Naive B cell (primary cell): ENCODE results near the gene KCNIP1. TPM values are rescaled to one million over a fixed set of nuclear protein-coding genes. Genes with fewer than 3 reads are reported as not detected.

ENCODE experiments used
- ATAC-seq, 2 donors: fragments of 150-1000 bp; cut with Tn5 transposase; 2 replicates each; pipeline ENCODE4 v1.10.0; 2021; ENCODE audit warnings: low read depth in 2 of 2, mild to moderate bottlenecking in 2 of 2, moderate library complexity in 2 of 2
- DNase-seq: peaks from one replicate; pipeline ENCODE4 v3.0.0; 2022
- H3K27ac Mint-ChIP-seq, 6 donors: one replicate each; pipeline ENCODE4 v1.8.0; 2020 to 2022; ENCODE audit warnings: mild to moderate bottlenecking in 6 of 6, mixed read lengths in 6 of 6, moderate library complexity in 5 of 6, inconsistent platforms in 2 of 6
- H3K27me3 Mint-ChIP-seq, 3 donors: one replicate each; pipeline ENCODE4 v1.8.0; 2021 to 2022; ENCODE audit warnings: mixed read lengths in 3 of 3, mild to moderate bottlenecking in 1 of 3
- H3K36me3 Mint-ChIP-seq, 2 donors: one replicate each; pipeline ENCODE4 v1.8.0; 2020 to 2022; ENCODE audit warnings: mixed read lengths in 2 of 2, inconsistent platforms in 1 of 2, mild to moderate bottlenecking in 1 of 2
- H3K4me1 Mint-ChIP-seq, 3 donors: one replicate each; pipeline ENCODE4 v1.8.0; 2020 to 2022; ENCODE audit warnings: mixed read lengths in 3 of 3, inconsistent platforms in 1 of 3, mild to moderate bottlenecking in 1 of 3, moderate library complexity in 1 of 3
- H3K4me3 Mint-ChIP-seq, 8 donors: one replicate each; pipeline ENCODE4 v1.8.0; 2020 to 2022; ENCODE audit warnings: mild to moderate bottlenecking in 8 of 8, mixed read lengths in 8 of 8, moderate library complexity in 8 of 8, inconsistent platforms in 2 of 8
- H3K9me3 Mint-ChIP-seq, 7 donors: one replicate each; pipeline ENCODE4 v1.8.0; 2020 to 2022; ENCODE audit warnings: mixed read lengths in 7 of 7, mild to moderate bottlenecking in 5 of 7, inconsistent platforms in 2 of 7, moderate library complexity in 1 of 7
- polyA plus RNA-seq, 6 donors: library from polyadenylated mRNA; unstranded; fragments of 300-500 nt; fragmentation: Illumina TruSeq; gene quantifications; one replicate each; pipeline ENCODE4 v1.2.3, GENCODE V29; 2021; ENCODE audit warnings: low read depth in 6 of 6

The KCNIP1 gene
- polyA plus RNA-seq, 6 donors from 2014 or later: not detected

GRCh38 chr5:170591054-170591453 lies 87.2 kb downstream of the KCNIP1 start:
- Mint-ChIP-seq H3K4me1 (no peaks in the 10 kb centered on the region), H3K27ac (no peak overlapping the region), H3K27me3 (peaks cover under 1 to 29% (median 6%) of the 10 kb centered on the region in 3 donors), H3K4me3 (no peak overlapping the region), H3K9me3 (peaks cover 0 to 11% (median 5%) of the 10 kb centered on the region in 7 donors), H3K36me3 (no peaks in the 10 kb centered on the region)
- ATAC-seq: no peak
- DNase-seq: no peak

- ATAC-seq (no peak), DNase-seq (no peak)
- Mint-ChIP-seq H3K27me3 (peaks cover 19 to 39% (median 38%) of the 10 kb centered on the region in 3 donors), H3K4me1 (no peaks in the 10 kb centered on the region), H3K4me3 (no peak overlapping the region), H3K27ac (no peak overlapping the region), H3K36me3 (no peaks in the 10 kb centered on the region), H3K9me3 (peaks cover 0 to 1% (median 0%) of the 10 kb centered on the region in 7 donors)
Observed at GRCh38 chr5:170596482-170597044, 92.7 kb downstream of the KCNIP1 start.

- ATAC-seq (no peak), DNase-seq (no peak)
- Mint-ChIP-seq H3K4me1 (no peaks in the 10 kb centered on the region), H3K9me3 (peaks cover 0 to 1% (median 0%) of the 10 kb centered on the region in 7 donors), H3K4me3 (no peak overlapping the region), H3K36me3 (no peaks in the 10 kb centered on the region), H3K27me3 (peaks cover 19 to 38% (median 37%) of the 10 kb centered on the region in 3 donors), H3K27ac (no peak overlapping the region)
Observed at GRCh38 chr5:170597109-170597751, 93.4 kb downstream of the KCNIP1 start.

GRCh38 chr5:170597872-170598271 lies 94.1 kb downstream of the KCNIP1 start:
- no peaks in the 10 kb centered on the region for H3K4me1 Mint-ChIP-seq
- H3K27ac Mint-ChIP-seq: no peak overlapping the region
- no peak for DNase-seq
- peaks cover 19 to 38% (median 31%) of the 10 kb centered on the region in 3 donors for H3K27me3 Mint-ChIP-seq
- H3K9me3 Mint-ChIP-seq: peaks cover 0 to 1% (median 0%) of the 10 kb centered on the region in 7 donors
- H3K4me3 Mint-ChIP-seq: no peak overlapping the region
- ATAC-seq: no peak
- no peaks in the 10 kb centered on the region for H3K36me3 Mint-ChIP-seq

GRCh38 chr5:170599756-170600155 lies 95.9 kb downstream of the KCNIP1 start:
- Mint-ChIP-seq H3K27ac (no peak overlapping the region), H3K9me3 (peaks cover 0 to 4% (median 0%) of the 10 kb centered on the region in 7 donors), H3K36me3 (no peaks in the 10 kb centered on the region), H3K4me3 (no peak overlapping the region), H3K27me3 (peaks cover 19 to 50% (median 31%) of the 10 kb centered on the region in 3 donors), H3K4me1 (no peaks in the 10 kb centered on the region)
- DNase-seq (no peak), ATAC-seq (no peak)

GRCh38 chr5:170601619-170602018 lies 97.8 kb downstream of the KCNIP1 start:
- Mint-ChIP-seq H3K27me3 (peaks cover 11 to 44% (median 35%) of the 10 kb centered on the region in 3 donors), H3K4me3 (peak overlapping the region in 1 of 8 donors; percentile 25), H3K36me3 (no peaks in the 10 kb centered on the region), H3K27ac (no peak overlapping the region), H3K9me3 (peaks cover 0 to 4% (median 0%) of the 10 kb centered on the region in 7 donors), H3K4me1 (no peaks in the 10 kb centered on the region)
- ATAC-seq: no peak
- no peak for DNase-seq

- no peaks in the 10 kb centered on the region for H3K4me1 Mint-ChIP-seq
- no peak overlapping the region for H3K27ac Mint-ChIP-seq
- no peak for DNase-seq
- H3K27me3 Mint-ChIP-seq: peaks cover 11 to 33% (median 33%) of the 10 kb centered on the region in 3 donors
- H3K36me3 Mint-ChIP-seq: no peaks in the 10 kb centered on the region
- no peak for ATAC-seq
- H3K9me3 Mint-ChIP-seq: peaks cover 0 to 4% (median 0%) of the 10 kb centered on the region in 7 donors
- no peak overlapping the region for H3K4me3 Mint-ChIP-seq
Observed at GRCh38 chr5:170603109-170603508, 99.3 kb downstream of the KCNIP1 start.

- peaks cover 0 to 4% (median 0%) of the 10 kb centered on the region in 7 donors for H3K9me3 Mint-ChIP-seq
- ATAC-seq (no peak), DNase-seq (no peak)
- H3K27me3 Mint-ChIP-seq: peaks cover 6 to 31% (median 26%) of the 10 kb centered on the region in 3 donors
- peak overlapping the region in 1 of 6 donors; percentile 29 for H3K27ac Mint-ChIP-seq
- H3K4me3 Mint-ChIP-seq: no peak overlapping the region
- no peaks in the 10 kb centered on the region for H3K4me1 Mint-ChIP-seq
- H3K36me3 Mint-ChIP-seq: no peaks in the 10 kb centered on the region
Observed at GRCh38 chr5:170603578-170604565, 100.1 kb downstream of the KCNIP1 start.

GRCh38 chr5:170606941-170607340 lies 103.1 kb downstream of the KCNIP1 start:
- Mint-ChIP-seq H3K27me3 (peaks cover 0 to 22% (median 13%) of the 10 kb centered on the region in 3 donors), H3K4me1 (no peaks in the 10 kb centered on the region), H3K4me3 (peak overlapping the region in 1 of 8 donors; percentile 53), H3K36me3 (no peaks in the 10 kb centered on the region), H3K27ac (no peak overlapping the region), H3K9me3 (peaks cover 0 to 4% (median 0%) of the 10 kb centered on the region in 7 donors)
- ATAC-seq (no peak), DNase-seq (no peak)

GRCh38 chr5:170611449-170612090 lies 107.8 kb downstream of the KCNIP1 start:
- Mint-ChIP-seq H3K9me3 (peaks cover 0 to 1% (median 0%) of the 10 kb centered on the region in 7 donors), H3K27me3 (peaks cover 0 to 7% (median 0%) of the 10 kb centered on the region in 3 donors), H3K4me1 (no peaks in the 10 kb centered on the region), H3K36me3 (no peaks in the 10 kb centered on the region), H3K4me3 (no peak overlapping the region), H3K27ac (no peak overlapping the region)
- DNase-seq (no peak), ATAC-seq (no peak)

- Mint-ChIP-seq H3K4me1 (no peaks in the 10 kb centered on the region), H3K36me3 (no peaks in the 10 kb centered on the region), H3K4me3 (no peak overlapping the region)
Observed at GRCh38 chr5:170612256-170612678, 108.4 kb downstream of the KCNIP1 start.

GRCh38 chr5:170614065-170614490 lies 110.3 kb downstream of the KCNIP1 start:
- Mint-ChIP-seq H3K4me1 (peaks cover 0 to 4% (median 0%) of the 10 kb centered on the region in 3 donors), H3K36me3 (no peaks in the 10 kb centered on the region), H3K27me3 (peaks cover 0 to 17% (median 0%) of the 10 kb centered on the region in 3 donors), H3K27ac (no peak overlapping the region), H3K4me3 (no peak overlapping the region), H3K9me3 (no peaks in the 10 kb centered on the region)
- ATAC-seq (no peak), DNase-seq (no peak)

More at GRCh38 chr5:170612256-170612678, 108.4 kb downstream of the KCNIP1 start:
- DNase-seq: no peak
- Mint-ChIP-seq H3K9me3 (peaks cover 0 to 1% (median 0%) of the 10 kb centered on the region in 7 donors), H3K27ac (no peak overlapping the region), H3K27me3 (peaks cover 0 to 8% (median 0%) of the 10 kb centered on the region in 3 donors)
- no peak for ATAC-seq

- Mint-ChIP-seq H3K27ac (no peak overlapping the region), H3K9me3 (no peaks in the 10 kb centered on the region), H3K4me3 (no peak overlapping the region), H3K27me3 (peaks cover 0 to 17% (median 0%) of the 10 kb centered on the region in 3 donors), H3K36me3 (no peaks in the 10 kb centered on the region), H3K4me1 (peaks cover 0 to 4% (median 0%) of the 10 kb centered on the region in 3 donors)
- no peak for DNase-seq
- no peak for ATAC-seq
Observed at GRCh38 chr5:170614720-170615119, 110.9 kb downstream of the KCNIP1 start.
